Stomach smooth muscle (tissue), 2 donors: ENCODE measurements around the gene MIX23.

Experiments
- H3K27ac ChIP-seq: one replicate; pipeline ENCODE4 v1.7.0; 2013; ENCODE audit warnings: mild to moderate bottlenecking, low read length, inconsistent platforms
- H3K27me3 ChIP-seq, 2 donors: one replicate each; pipeline ENCODE4 v1.7.0; 2013; ENCODE audit warnings: low read length in 2 of 2; ENCODE audit not compliant: insufficient read depth in 2 of 2, control insufficient read depth in 1 of 2
- H3K36me3 ChIP-seq, 2 donors: one replicate each; pipeline ENCODE4 v1.7.0; 2013; ENCODE audit warnings: low read length in 2 of 2; ENCODE audit not compliant: control insufficient read depth in 2 of 2, insufficient read depth in 2 of 2
- H3K4me1 ChIP-seq: one replicate; pipeline ENCODE4 v1.7.0; 2013; ENCODE audit warnings: low read length; ENCODE audit not compliant: control insufficient read depth, insufficient read depth
- H3K4me3 ChIP-seq, 2 donors: one replicate each; pipeline ENCODE4 v1.7.0; 2013; ENCODE audit warnings: low read length in 2 of 2
- H3K9ac ChIP-seq, 2 donors: one replicate each; pipeline ENCODE4 v1.7.0; 2013; ENCODE audit warnings: low read length in 2 of 2, mild to moderate bottlenecking in 1 of 2
- H3K9me3 ChIP-seq, 2 donors: one replicate each; pipeline ENCODE4 v1.7.0; 2013; ENCODE audit warnings: low read length in 2 of 2; ENCODE audit not compliant: control insufficient read depth in 2 of 2
- donor health status: healthy.
- donor health status: Pancreatic carcinoma.

Gene MIX23

GRCh38 chr3:122350814-122351418 is 32.1 kb downstream of the MIX23 start:
- Histone ChIP-seq H3K9me3 (no peaks in the 10 kb centered on the region), H3K4me1 (no peaks in the 10 kb centered on the region), H3K36me3 (no peaks in the 10 kb centered on the region), H3K27me3 (no peaks in the 10 kb centered on the region), H3K4me3 (no peak overlapping the region), H3K9ac (no peak overlapping the region), H3K27ac (no peak overlapping the region)

GRCh38 chr3:122349171-122349570 is 33.9 kb downstream of the MIX23 start:
- no peaks in the 10 kb centered on the region for H3K4me1 ChIP-seq
- no peak overlapping the region for H3K4me3 ChIP-seq
- no peak overlapping the region for H3K9ac ChIP-seq
- no peak overlapping the region for H3K27ac ChIP-seq
- H3K27me3 ChIP-seq: no peaks in the 10 kb centered on the region
- H3K9me3 ChIP-seq: no peaks in the 10 kb centered on the region
- no peaks in the 10 kb centered on the region for H3K36me3 ChIP-seq

GRCh38 chr3:122343654-122344053 is 39.4 kb downstream of the MIX23 start:
- Histone ChIP-seq H3K9ac (no peak overlapping the region), H3K4me3 (no peak overlapping the region), H3K4me1 (no peaks in the 10 kb centered on the region), H3K27ac (no peak overlapping the region), H3K9me3 (no peaks in the 10 kb centered on the region), H3K27me3 (no peaks in the 10 kb centered on the region), H3K36me3 (no peaks in the 10 kb centered on the region)

GRCh38 chr3:122342803-122343202 is 40.2 kb downstream of the MIX23 start:
- Histone ChIP-seq H3K4me3 (no peak overlapping the region), H3K27me3 (no peaks in the 10 kb centered on the region), H3K27ac (no peak overlapping the region), H3K36me3 (no peaks in the 10 kb centered on the region), H3K9me3 (no peaks in the 10 kb centered on the region), H3K9ac (no peak overlapping the region), H3K4me1 (no peaks in the 10 kb centered on the region)

- Histone ChIP-seq H3K36me3 (no peaks in the 10 kb centered on the region), H3K4me1 (no peaks in the 10 kb centered on the region), H3K9ac (no peak overlapping the region), H3K27ac (no peak overlapping the region), H3K27me3 (no peaks in the 10 kb centered on the region), H3K9me3 (no peaks in the 10 kb centered on the region), H3K4me3 (no peak overlapping the region)
These were observed 50.5 kb downstream of the MIX23 start for GRCh38 chr3:122332551-122332950.

- H3K27ac ChIP-seq: no peak overlapping the region
- H3K27me3 ChIP-seq: no peaks in the 10 kb centered on the region
- H3K9me3 ChIP-seq: no peaks in the 10 kb centered on the region
- H3K4me3 ChIP-seq: no peak overlapping the region
- H3K9ac ChIP-seq: no peak overlapping the region
- H3K36me3 ChIP-seq: no peaks in the 10 kb centered on the region
- no peaks in the 10 kb centered on the region for H3K4me1 ChIP-seq
These were observed 51.1 kb downstream of the MIX23 start for GRCh38 chr3:122331886-122332285.

- no peak overlapping the region for H3K9ac ChIP-seq
- H3K4me3 ChIP-seq: no peak overlapping the region
- no peaks in the 10 kb centered on the region for H3K36me3 ChIP-seq
- H3K27me3 ChIP-seq: no peaks in the 10 kb centered on the region
- no peaks in the 10 kb centered on the region for H3K4me1 ChIP-seq
- peaks cover 0 to 3% of the 10 kb centered on the region in 2 donors for H3K9me3 ChIP-seq
- H3K27ac ChIP-seq: no peak overlapping the region
These were observed 57.3 kb downstream of the MIX23 start for GRCh38 chr3:122325769-122326168.

- no peak within 1 kb of the TSS for H3K27ac ChIP-seq
- no peaks in the 10 kb centered on the region for H3K4me1 ChIP-seq
- no peak within 1 kb of the TSS for H3K9ac ChIP-seq
- no peaks in the 10 kb centered on the region for H3K27me3 ChIP-seq
- H3K4me3 ChIP-seq: no peak within 1 kb of the TSS
- H3K9me3 ChIP-seq: peaks cover 0 to 3% of the 10 kb centered on the region in 2 donors
- no peaks in the 10 kb centered on the region for H3K36me3 ChIP-seq
These were observed 58.1 kb downstream of the MIX23 start, which contains the start of gene CSTA for GRCh38 chr3:122324871-122325323. Gene CSTA, plus strand, starts transcription at chr3:122325248. Its CDS starts 45 bp downstream, at chr3:122325293.

GRCh38 chr3:122322095-122323075 is 60.6 kb downstream of the MIX23 start:
- Histone ChIP-seq H3K36me3 (no peaks in the 10 kb centered on the region), H3K9me3 (peaks cover 0 to 3% of the 10 kb centered on the region in 2 donors), H3K27me3 (no peaks in the 10 kb centered on the region), H3K9ac (no peak overlapping the region), H3K27ac (no peak overlapping the region), H3K4me1 (no peaks in the 10 kb centered on the region), H3K4me3 (no peak overlapping the region)

GRCh38 chr3:122318620-122319019 is 64.4 kb downstream of the MIX23 start:
- Histone ChIP-seq H3K36me3 (no peaks in the 10 kb centered on the region), H3K9me3 (peaks cover 0 to 3% of the 10 kb centered on the region in 2 donors), H3K27ac (no peak overlapping the region), H3K4me3 (no peak overlapping the region), H3K27me3 (no peaks in the 10 kb centered on the region), H3K4me1 (no peaks in the 10 kb centered on the region), H3K9ac (no peak overlapping the region)
